PC-9 (cell line): ENCODE data around the gene CCDC88C. TPM values are rescaled to one million over a fixed set of nuclear protein-coding genes. Genes with fewer than 3 reads are reported as not detected.

Experiments
- BruUV-seq: library from RNA; stranded (reverse); fragments of 400-500 nt; replicated peaks from 2 replicates; lab custom pipeline; 2021; lab: Mats Ljungman, UMichigan
- CTCF ChIA-PET: fragments of 300-600 bp; sonication (Branson Sonifier 250); formaldehyde crosslinking; loops from one replicate; lab custom pipeline; 2022; ENCODE audit warnings: antibody characterized with exemption; lab: Charles Lee
- POLR2A ChIA-PET: fragments of 300-600 bp; sonication (Branson Sonifier 250); formaldehyde crosslinking; loops from one replicate; lab custom pipeline; 2022; ENCODE audit warnings: antibody characterized with exemption; ENCODE audit not compliant: unreplicated experiment; lab: Charles Lee
- DNase-seq, 2 experiments: peaks; one replicate each; pipeline versions ENCODE4 v3.0.0 to v3.0.0-alpha.2; 2015 to 2022; ENCODE audit warnings: mixed read lengths in 1 of 2
- H2AFZ ChIP-seq: fragments of 200-600 bp; sonication (generic); 2 replicates; pipeline ENCODE4 v1.8.1; 2017; ENCODE audit warnings: antibody characterized with exemption
- H3F3A ChIP-seq: fragments of 200-600 bp; sonication (generic); 2 replicates; pipeline ENCODE4 v1.8.1; 2017; ENCODE audit warnings: antibody characterized with exemption, mild to moderate bottlenecking, low read depth; ENCODE audit not compliant: insufficient read depth
- H3K27ac ChIP-seq: fragments of 200-600 bp; sonication (generic); 2 replicates; pipeline ENCODE4 v1.6.1; 2016; ENCODE audit warnings: mixed run types
- H3K27me3 ChIP-seq: fragments of 200-600 bp; sonication (generic); 2 replicates; pipeline ENCODE4 v1.6.1; 2016; ENCODE audit warnings: low read depth, mixed run types; ENCODE audit not compliant: insufficient read depth
- H3K36me3 ChIP-seq: fragments of 200-600 bp; sonication (generic); 2 replicates; pipeline ENCODE4 v1.6.1; 2016; ENCODE audit warnings: low read depth, mixed run types
- H3K4me1 ChIP-seq: fragments of 200-600 bp; sonication (generic); replicated peaks from 2 replicates; pipeline ENCODE4 v1.6.1; 2016; ENCODE audit warnings: mixed run types; ENCODE audit not compliant: insufficient read depth
- H3K4me2 ChIP-seq: fragments of 200-600 bp; sonication (generic); 2 replicates; pipeline ENCODE4 v1.6.1; 2017; ENCODE audit warnings: mixed run types
- H3K4me3 ChIP-seq: fragments of 200-600 bp; sonication (generic); 2 replicates; pipeline ENCODE4 v1.6.1; 2016; ENCODE audit warnings: mixed run types
- H3K79me2 ChIP-seq: fragments of 200-600 bp; sonication (generic); 2 replicates; pipeline ENCODE4 v1.6.1; 2017; ENCODE audit warnings: low read depth, mixed run types
- H3K9me2 ChIP-seq: fragments of 200-600 bp; sonication (generic); 2 replicates; pipeline ENCODE4 v1.8.1; 2017; ENCODE audit warnings: mild to moderate bottlenecking; ENCODE audit not compliant: insufficient read depth
- H3K9me3 ChIP-seq: fragments of 200-600 bp; sonication (generic); 2 replicates; pipeline ENCODE4 v1.8.1; 2016; ENCODE audit warnings: low read depth; ENCODE audit not compliant: insufficient read depth
- H4K20me1 ChIP-seq: fragments of 200-600 bp; sonication (generic); 2 replicates; pipeline ENCODE4 v1.8.1; 2017; ENCODE audit not compliant: insufficient read depth
- EZH2 ChIP-seq: fragments of 200-600 bp; sonication (generic); IDR thresholded peaks from 2 replicates; pipeline ENCODE4 v1.8.0; 2017; ENCODE audit warnings: antibody characterized with exemption, low read depth
- intact Hi-C: fragments of 100-400 bp; cut with micrococcal nuclease; formaldehyde crosslinking; loops from one replicate; pipeline ENCODE4 v1.10.0; 2022; ENCODE audit not compliant: unreplicated experiment
- total RNA-seq: library from RNA; stranded (reverse); gene quantifications from 2 replicates; pipeline ENCODE4 v1.2.3, GENCODE V29; 2021
- TF ChIP-seq, protein P1 (sequence below): fragments of 200-600 bp; sonication (generic); conservative IDR thresholded peaks from 2 replicates; pipeline ENCODE4 v1.6.1; 2017; ENCODE audit warnings: mixed run types, antibody characterized with exemption, mild to moderate bottlenecking, moderate library complexity

CCDC88C gene
- total RNA-seq, 1 experiment from 2014 or later: 7.4 TPM

DNA sequence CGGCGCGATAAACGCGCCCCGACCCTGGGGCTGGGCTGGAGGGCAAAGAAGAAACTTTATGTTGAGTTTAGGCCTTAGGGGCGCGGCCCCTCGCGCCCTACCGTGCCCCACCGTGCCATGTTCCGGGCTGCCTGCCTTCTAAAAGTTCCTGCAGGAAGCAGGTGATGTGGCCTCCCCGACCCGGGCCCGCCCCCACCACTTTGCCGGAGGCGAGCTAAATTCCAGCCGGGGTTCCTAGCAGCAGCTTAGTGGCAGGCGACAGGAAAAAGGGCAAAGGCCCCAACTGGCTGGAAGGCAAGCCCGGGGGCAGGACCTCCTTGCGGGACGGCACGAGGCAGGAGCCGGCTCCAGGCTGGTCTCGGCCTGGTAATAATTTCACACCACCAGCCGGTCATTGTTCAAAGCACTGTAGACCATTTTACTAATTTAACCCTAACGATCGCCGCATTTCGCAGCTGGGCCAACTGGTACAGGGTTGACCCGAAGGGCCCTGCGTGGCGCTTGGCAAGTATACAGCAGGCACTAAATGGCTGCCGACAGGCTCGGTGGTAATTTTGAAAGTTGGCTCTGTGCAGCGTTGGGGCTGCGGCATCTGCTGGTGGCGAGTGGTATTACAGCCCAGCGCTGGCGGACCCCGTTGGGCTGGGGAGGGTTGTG lies 895 bp upstream of the CCDC88C start:
- H3K9me3 ChIP-seq: no peaks in the 10 kb centered on the region
- peaks cover 14% of the 10 kb centered on the region for H3K4me1 ChIP-seq
- peak overlapping the region; percentile 83; the same call in 1 of the 2 replicates for H3K4me3 ChIP-seq
- ChIA-PET POLR2A (interaction anchor here (0.6 kb wide), 2 partner anchors 44 to 46 kb away, joined by 3 to 8 read pairs; no protein-coding TSS in a partner anchor), CTCF (no interaction called here)
- BruUV-seq: no TSS peak
- H3K9me2 ChIP-seq: no peaks in the 10 kb centered on the region
- H4K20me1 ChIP-seq: no peaks in the 10 kb centered on the region
- peak; percentile 64 to 75 for DNase-seq
- H3K36me3 ChIP-seq: no peaks in the 10 kb centered on the region
- peaks cover 6% of the 10 kb centered on the region; the same call in 1 of the 2 replicates for H3F3A ChIP-seq
- H2AFZ ChIP-seq: peak overlapping the region; percentile 77
- peak overlapping the region; percentile 70 for H3K4me2 ChIP-seq
- no peak for TF ChIP-seq EZH2
- TF ChIP-seq, protein P1, sequence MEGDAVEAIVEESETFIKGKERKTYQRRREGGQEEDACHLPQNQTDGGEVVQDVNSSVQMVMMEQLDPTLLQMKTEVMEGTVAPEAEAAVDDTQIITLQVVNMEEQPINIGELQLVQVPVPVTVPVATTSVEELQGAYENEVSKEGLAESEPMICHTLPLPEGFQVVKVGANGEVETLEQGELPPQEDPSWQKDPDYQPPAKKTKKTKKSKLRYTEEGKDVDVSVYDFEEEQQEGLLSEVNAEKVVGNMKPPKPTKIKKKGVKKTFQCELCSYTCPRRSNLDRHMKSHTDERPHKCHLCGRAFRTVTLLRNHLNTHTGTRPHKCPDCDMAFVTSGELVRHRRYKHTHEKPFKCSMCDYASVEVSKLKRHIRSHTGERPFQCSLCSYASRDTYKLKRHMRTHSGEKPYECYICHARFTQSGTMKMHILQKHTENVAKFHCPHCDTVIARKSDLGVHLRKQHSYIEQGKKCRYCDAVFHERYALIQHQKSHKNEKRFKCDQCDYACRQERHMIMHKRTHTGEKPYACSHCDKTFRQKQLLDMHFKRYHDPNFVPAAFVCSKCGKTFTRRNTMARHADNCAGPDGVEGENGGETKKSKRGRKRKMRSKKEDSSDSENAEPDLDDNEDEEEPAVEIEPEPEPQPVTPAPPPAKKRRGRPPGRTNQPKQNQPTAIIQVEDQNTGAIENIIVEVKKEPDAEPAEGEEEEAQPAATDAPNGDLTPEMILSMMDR: peak; percentile 96
- intact Hi-C loops: loop anchor here (1.0 to 5.0 kb wide), 2 partner anchors 51 to 95 kb away; no protein-coding TSS in a partner anchor
- no peaks in the 10 kb centered on the region for H3K27me3 ChIP-seq
- peak overlapping the region; percentile 78 for H3K27ac ChIP-seq
- H3K79me2 ChIP-seq: no peaks in the 10 kb centered on the region

DNA sequence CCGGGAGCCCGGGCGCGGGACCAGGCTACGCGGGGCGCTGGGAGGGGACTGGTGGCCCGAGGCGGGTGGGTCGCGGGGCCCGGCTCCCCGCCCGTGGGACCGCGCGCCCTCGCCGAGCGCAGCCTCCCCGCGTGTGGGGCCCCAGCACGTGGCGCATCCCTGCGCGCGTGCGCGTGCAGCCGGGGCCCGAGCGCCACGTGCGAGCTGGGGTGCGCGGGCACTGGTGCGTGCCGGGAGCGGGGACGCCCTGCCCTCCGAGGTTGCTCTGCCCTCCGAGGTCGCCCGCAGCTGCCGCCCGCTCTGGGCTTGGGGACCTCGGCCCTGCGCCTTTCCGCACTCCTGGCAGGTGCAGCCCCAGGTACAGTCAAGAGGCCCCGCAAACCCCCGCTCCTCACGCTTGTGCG lies 365 bp upstream of the CCDC88C start:
- Histone ChIP-seq H3K27ac (peak overlapping the region; percentile 78), H3K9me2 (no peaks in the 10 kb centered on the region), H3K4me3 (peak overlapping the region; percentile 83; the same call in 1 of the 2 replicates), H3K79me2 (no peaks in the 10 kb centered on the region), H3K36me3 (no peaks in the 10 kb centered on the region), H3K4me2 (peak overlapping the region; percentile 70), H3F3A (peaks cover 6% of the 10 kb centered on the region; the same call in 1 of the 2 replicates), H3K4me1 (peaks cover 14% of the 10 kb centered on the region), H4K20me1 (no peaks in the 10 kb centered on the region), H3K27me3 (no peaks in the 10 kb centered on the region), H2AFZ (peak overlapping the region; percentile 77), H3K9me3 (no peaks in the 10 kb centered on the region)
- peak in 1 of 2 experiments; percentile 32 for DNase-seq
- intact Hi-C loops: loop anchor here (1.0 to 5.0 kb wide), 2 partner anchors 51 to 95 kb away; no protein-coding TSS in a partner anchor
- CTCF ChIA-PET: no interaction called here
- TF ChIP-seq, protein P1: no peak
- no peak for TF ChIP-seq EZH2
- no TSS peak for BruUV-seq
- POLR2A ChIA-PET: interaction anchor here (0.6 kb wide), 1 partner anchor 47 kb away, joined by 8 read pairs; no protein-coding TSS in a partner anchor

DNA sequence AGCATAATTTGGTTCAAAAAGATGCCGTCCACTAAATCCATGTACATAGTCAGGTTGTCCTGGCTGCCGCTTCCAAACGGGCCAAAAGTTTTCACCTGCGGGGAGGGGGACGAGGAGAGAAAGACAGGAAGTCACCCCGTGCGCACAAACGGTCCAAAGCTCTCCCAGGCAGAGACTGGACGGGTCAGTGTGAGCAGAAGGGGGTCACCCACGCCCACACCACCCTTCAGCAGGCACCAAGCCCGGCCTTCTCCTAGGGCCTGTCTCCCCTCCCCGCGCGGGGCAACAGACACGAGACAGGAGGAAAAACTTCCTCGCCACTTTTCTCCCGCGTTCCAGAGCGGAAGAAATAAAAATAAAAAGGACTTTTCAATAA lies 888 bp downstream of the CCDC88C start:
- H3K9me3 ChIP-seq: no peaks in the 10 kb centered on the region
- H4K20me1 ChIP-seq: no peaks in the 10 kb centered on the region
- no peak for DNase-seq
- no peaks in the 10 kb centered on the region for H3K79me2 ChIP-seq
- H3K36me3 ChIP-seq: no peaks in the 10 kb centered on the region
- ChIA-PET CTCF (no interaction called here), POLR2A (no interaction called here)
- TF ChIP-seq, protein P1: no peak
- TF ChIP-seq EZH2: no peak
- peaks cover 6% of the 10 kb centered on the region; the same call in 1 of the 2 replicates for H3F3A ChIP-seq
- intact Hi-C loops: loop anchor here (5.0 kb wide), 1 partner anchor 49 kb away; no protein-coding TSS in a partner anchor
- peak overlapping the region; percentile 83 for H3K4me3 ChIP-seq
- H2AFZ ChIP-seq: peak overlapping the region; percentile 79
- H3K4me1 ChIP-seq: peaks cover 14% of the 10 kb centered on the region
- H3K27me3 ChIP-seq: no peaks in the 10 kb centered on the region
- H3K9me2 ChIP-seq: no peaks in the 10 kb centered on the region
- H3K27ac ChIP-seq: peak overlapping the region; percentile 23; the same call in 1 of the 2 replicates
- no TSS peak for BruUV-seq
- H3K4me2 ChIP-seq: peak overlapping the region; percentile 91
